Measurements from ENCODE around the gene PDE4B.
"Not testable (repeated sequence)": the region's sequence is repeated elsewhere in the genome, so short reads cannot be mapped to it uniquely, and the experiment has no call there.

The PDE4B gene

GRCh38 chr1:66085600-66085999 lies 292.9 kb downstream of the PDE4B start:
- DNase-seq (ENCODE audit: low spot score) = no peak
- in situ Hi-C loops (cut with MboI; ENCODE audit: low sequenced_read_pairs, unreplicated experiment) = no loop called here
- TF ChIP-seq CTCF (IDR thresholded peaks at IDR 0.05; ENCODE audit: borderline replicate concordance, control extremely low read depth, extremely low read depth, insufficient read depth, missing control alignments) = no peak

GRCh38 chr1:66088787-66089186 lies 296.1 kb downstream of the PDE4B start:
- TF ChIP-seq CTCF (IDR thresholded peaks at IDR 0.05; ENCODE audit: borderline replicate concordance, control extremely low read depth, extremely low read depth, insufficient read depth, missing control alignments) = no peak
- DNase-seq (ENCODE audit: low spot score) = no peak
- in situ Hi-C loops (cut with MboI; ENCODE audit: low sequenced_read_pairs, unreplicated experiment) = no loop called here

- no peak for DNase-seq (ENCODE audit: low spot score)
- no peak for TF ChIP-seq CTCF (IDR thresholded peaks at IDR 0.05; ENCODE audit: borderline replicate concordance, control extremely low read depth, extremely low read depth, insufficient read depth, missing control alignments)
- in situ Hi-C loops (cut with MboI; ENCODE audit: low sequenced_read_pairs, unreplicated experiment) = no loop called here
These were observed 298.3 kb downstream of the PDE4B start for GRCh38 chr1:66090859-66091457.

- in situ Hi-C loops (cut with MboI; ENCODE audit: low sequenced_read_pairs, unreplicated experiment) = no loop called here
- no peak for TF ChIP-seq CTCF (IDR thresholded peaks at IDR 0.05; ENCODE audit: borderline replicate concordance, control extremely low read depth, extremely low read depth, insufficient read depth, missing control alignments)
- no peak for DNase-seq (ENCODE audit: low spot score)
These were observed 302.5 kb downstream of the PDE4B start for GRCh38 chr1:66095190-66095589.

- in situ Hi-C loops (cut with MboI; ENCODE audit: low sequenced_read_pairs, unreplicated experiment); DNase-seq (ENCODE audit: low spot score): not testable (repeated sequence)
These were observed 308.3 kb downstream of the PDE4B start for GRCh38 chr1:66100959-66101358.

GRCh38 chr1:66104076-66104475 lies 311.4 kb downstream of the PDE4B start:
- in situ Hi-C loops (cut with MboI; ENCODE audit: low sequenced_read_pairs, unreplicated experiment) = not testable (repeated sequence)

GRCh38 chr1:66108624-66109023 lies 315.9 kb downstream of the PDE4B start:
- in situ Hi-C loops (cut with MboI; ENCODE audit: low sequenced_read_pairs, unreplicated experiment) = no loop called here
- no peak for TF ChIP-seq CTCF (IDR thresholded peaks at IDR 0.05; ENCODE audit: borderline replicate concordance, control extremely low read depth, extremely low read depth, insufficient read depth, missing control alignments)

More at GRCh38 chr1:66104076-66104475, 311.4 kb downstream of the PDE4B start:
- not testable (repeated sequence) for DNase-seq (ENCODE audit: low spot score)

More at GRCh38 chr1:66108624-66109023, 315.9 kb downstream of the PDE4B start:
- no peak for DNase-seq (ENCODE audit: low spot score)

Data from GM13976 (cell line).